ENCODE measurements around the gene SWI5. TPM values are rescaled to one million over a fixed set of nuclear protein-coding genes. Genes with fewer than 3 reads are reported as not detected.

The SWI5 gene
- total RNA-seq, 2 experiments from 2014 or later: 13.3 to 15.5 TPM

- Mint-ChIP-seq H3K4me3 (no peak overlapping the region), H3K27me3 (ENCODE audit: low read depth) (no peaks in the 10 kb centered on the region), H3K36me3 (ENCODE audit: low read depth) (no peaks in the 10 kb centered on the region), H3K4me1 (ENCODE audit: low read depth) (peaks cover 5% of the 10 kb centered on the region), H3K9me3 (no peaks in the 10 kb centered on the region), H3K27ac (no peak overlapping the region)
- DNase-seq: no peak
- intact Hi-C loops (cut with micrococcal nuclease): no loop called here
- CTCF ChIA-PET: interaction anchor here (0.7 kb wide), 1 partner anchor 689 kb away, joined by 4 read pairs; no protein-coding TSS in a partner anchor
These were observed 61.9 kb downstream of the SWI5 start for GRCh38 chr9:128337936-128338335.

Small RNAs within 50 kb of the gene (microRNA-seq; reads per million reads assigned to microRNA genes)
- gene MIR199B (ENCODE audit: borderline microRNAs expressed, borderline replicate concordance) (8.8 reads per million, percentile 16 among the genes with 10 or more reads in this experiment), gene MIR3154 (ENCODE audit: borderline microRNAs expressed, borderline replicate concordance) (not detected)

Other genes with a start within 250 kb of the SWI5 start
- 10 to 100 TPM; 12.3 to 12.8 TPM for gene NAIF1, start 209.0 kb upstream of the SWI5 start, total RNA-seq
- gene SLC25A25, start 208.0 kb upstream of the SWI5 start, total RNA-seq: 10 to 100 TPM; 12.0 to 12.7 TPM
- gene PTGES2, start 148.5 kb upstream of the SWI5 start, total RNA-seq: 10 to 100 TPM; 47.6 to 48.4 TPM
- not detected for gene LCN2, start 126.8 kb upstream of the SWI5 start, total RNA-seq
- 10 to 100 TPM; 73.3 to 77.7 TPM for gene BBLN, start 116.0 kb upstream of the SWI5 start, total RNA-seq
- 10 to 100 TPM; 79.5 to 82.8 TPM for gene CIZ1, start 84.7 kb upstream of the SWI5 start, total RNA-seq
- gene DNM1, start 72.9 kb upstream of the SWI5 start, total RNA-seq: under 1 TPM; 0.07 to 0.77 TPM
- 10 to 100 TPM; 33.3 to 34.4 TPM for gene GOLGA2, start 269 bp upstream of the SWI5 start, total RNA-seq
- gene TRUB2, start 46.2 kb downstream of the SWI5 start, total RNA-seq: 10 to 100 TPM; 28.0 to 29.4 TPM
- 10 to 100 TPM; 27.8 to 29.6 TPM for gene COQ4, start 46.6 kb downstream of the SWI5 start, total RNA-seq
- gene SLC27A4, start 64.3 kb downstream of the SWI5 start, total RNA-seq: 1 to 10 TPM; 5.7 to 6.8 TPM
- 10 to 100 TPM; 44.4 to 45.2 TPM for gene URM1, start 95.1 kb downstream of the SWI5 start, total RNA-seq
- gene CERCAM, start 144.6 kb downstream of the SWI5 start, total RNA-seq: under 1 TPM; 0.33 to 0.57 TPM
- gene ODF2, start 179.7 kb downstream of the SWI5 start, total RNA-seq: 10 to 100 TPM; 73.6 to 73.7 TPM
- gene GLE1, start 228.4 kb downstream of the SWI5 start, total RNA-seq: 10 to 100 TPM; 48.7 to 51.6 TPM

All from activated naive CD4-positive, alpha-beta T cell treated with anti-CD3 and anti-CD28 coated beads for 36 hours (primary cell).